ENCODE results near the gene CEP76. TPM values are rescaled to one million over a fixed set of nuclear protein-coding genes. Genes with fewer than 3 reads are reported as not detected.
A peak's percentile ranks its signal among the peaks of the same experiment; 100 is the strongest.
"Not testable (repeated sequence)": the region's sequence is repeated elsewhere in the genome, so short reads cannot be mapped to it uniquely, and the experiment has no call there.

Gene CEP76
- total and polyA plus RNA-seq, 7 donors, result 2.4 to 9.1 (median 5.8) TPM

- TF ChIP-seq POLR2AphosphoS5 (IDR thresholded peaks at IDR 0.05) (no peak), CTCF (IDR thresholded peaks at IDR 0.05) (no peak)
- Histone ChIP-seq H3K4me3 (no peak overlapping the region), H3K9me3 (no peaks in the 10 kb centered on the region), H3K4me1 (peaks cover 0 to 18% (median 10%) of the 10 kb centered on the region in 4 donors), H3K27ac (no peak overlapping the region), H3K27me3 (no peaks in the 10 kb centered on the region), H3K36me3 (no peaks in the 10 kb centered on the region)
- intact Hi-C loops (cut with DNase I), result loop anchor here (10.0 kb wide), 1 partner anchor 798 kb away; the partner anchor contains the start of gene CHMP1B
- WGBS, 2 donors, result 49 to 63% methylated on average over 3 of the region's 3 CpGs
- DNase-seq, result no peak
Measured at GRCh38 chr18:12652861-12653401, 49.6 kb downstream of the CEP76 start.

GRCh38 chr18:12651651-12652050 lies 50.9 kb downstream of the CEP76 start:
- TF ChIP-seq POLR2A (IDR thresholded peaks at IDR 0.05) (no peak), CTCF (IDR thresholded peaks at IDR 0.05) (no peak), POLR2AphosphoS5 (IDR thresholded peaks at IDR 0.05) (no peak), EP300 (IDR thresholded peaks at IDR 0.05) (no peak)
- Histone ChIP-seq H3K4me3 (no peak overlapping the region), H3K9me3 (no peaks in the 10 kb centered on the region), H3K36me3 (no peaks in the 10 kb centered on the region), H3K27ac (no peak overlapping the region), H3K27me3 (no peaks in the 10 kb centered on the region), H3K4me1 (peaks cover 0 to 14% (median 6%) of the 10 kb centered on the region in 4 donors)
- DNase-seq, result no peak
- 74 to 75% methylated on average over 4 of the region's 4 CpGs for WGBS, 2 donors
- intact Hi-C loops (cut with DNase I), result loop anchor here (10.0 kb wide), 1 partner anchor 797 kb away; the partner anchor contains the start of gene CHMP1B

- no peak for DNase-seq
- intact Hi-C loops (cut with DNase I), result no loop called here
- no peak overlapping the region for H3K4me3 ChIP-seq
- no peaks in the 10 kb centered on the region for H3K9me3 ChIP-seq
- H3K36me3 ChIP-seq, result no peaks in the 10 kb centered on the region
- H3K27me3 ChIP-seq, result no peaks in the 10 kb centered on the region
- 84 to 91% methylated on average over 3 of the region's 3 CpGs for WGBS, 2 donors
- TF ChIP-seq POLR2AphosphoS5 (IDR thresholded peaks at IDR 0.05) (no peak), EP300 (IDR thresholded peaks at IDR 0.05) (no peak), POLR2A (IDR thresholded peaks at IDR 0.05) (no peak), CTCF (IDR thresholded peaks at IDR 0.05) (no peak)
- H3K27ac ChIP-seq, result no peak overlapping the region
- peaks cover 0 to 23% (median 17%) of the 10 kb centered on the region in 4 donors for H3K4me1 ChIP-seq
Measured at GRCh38 chr18:12647773-12648172, 54.8 kb downstream of the CEP76 start.

- TF ChIP-seq CTCF (IDR thresholded peaks at IDR 0.05) (no peak), POLR2AphosphoS5 (IDR thresholded peaks at IDR 0.05) (peak in 1 of 4 donors; percentile 50), EP300 (IDR thresholded peaks at IDR 0.05) (peak in 1 of 4 donors; percentile 51)
- Histone ChIP-seq H3K27me3 (no peaks in the 10 kb centered on the region), H3K4me1 (peaks cover 0 to 23% (median 17%) of the 10 kb centered on the region in 4 donors), H3K27ac (peak overlapping the region in 3 of 4 donors; percentile 7 to 64 (median 33)), H3K4me3 (no peak overlapping the region), H3K36me3 (no peaks in the 10 kb centered on the region), H3K9me3 (no peaks in the 10 kb centered on the region)
- peak; percentile 73 for DNase-seq
- intact Hi-C loops (cut with DNase I), result no loop called here
- WGBS, 2 donors, result 52 to 67% methylated on average over 10 of the region's 10 CpGs
Measured at GRCh38 chr18:12645751-12646203, 56.7 kb downstream of the CEP76 start.

GRCh38 chr18:12645254-12645653 lies 57.3 kb downstream of the CEP76 start:
- H3K4me3 ChIP-seq, result no peak overlapping the region
- no peaks in the 10 kb centered on the region for H3K27me3 ChIP-seq
- TF ChIP-seq POLR2AphosphoS5 (IDR thresholded peaks at IDR 0.05) (no peak), EP300 (IDR thresholded peaks at IDR 0.05) (no peak), CTCF (IDR thresholded peaks at IDR 0.05) (no peak), POLR2A (IDR thresholded peaks at IDR 0.05) (no peak)
- intact Hi-C loops (cut with DNase I), result no loop called here
- H3K36me3 ChIP-seq, result no peaks in the 10 kb centered on the region
- no peaks in the 10 kb centered on the region for H3K9me3 ChIP-seq
- H3K4me1 ChIP-seq, result peaks cover 0 to 24% (median 22%) of the 10 kb centered on the region in 4 donors
- no peak for DNase-seq
- peak overlapping the region in 3 of 4 donors; percentile 7 to 64 (median 33) for H3K27ac ChIP-seq

GRCh38 chr18:12643756-12644155 lies 58.8 kb downstream of the CEP76 start:
- 94 to 98% methylated on average over 5 of the region's 5 CpGs for WGBS, 2 donors

More at GRCh38 chr18:12643756-12644155, 58.8 kb downstream of the CEP76 start:
- H3K27me3 ChIP-seq; intact Hi-C loops (cut with DNase I); DNase-seq; H3K36me3 ChIP-seq; H3K27ac ChIP-seq; H3K9me3 ChIP-seq; H3K4me3 ChIP-seq: not testable (repeated sequence)
- H3K4me1 ChIP-seq, result peaks cover 0 to 26% (median 24%) of the 10 kb centered on the region in 4 donors

Data from sigmoid colon (tissue), 7 donors.